Tibial artery (tissue), 4 donors: Measurements from ENCODE around the gene NHERF1.

Experiments
- DNase-seq, 2 donors: peaks; one replicate each; pipeline ENCODE4 v3.0.0-alpha.2; 2019
- H3K27ac ChIP-seq, 2 donors: fragments of 200-600 bp; sonication (generic) in 1 of 2; 1 replicate in 1 of 2; 2 replicates in 1 of 2; pipeline ENCODE4 v1.5.1; 2018 to 2019; ENCODE audit warnings: mild to moderate bottlenecking in 1 of 2
- H3K27me3 ChIP-seq, 2 donors: fragments of 200-600 bp; sonication (generic) in 1 of 2; one replicate each; pipeline versions ENCODE4 v1.5.1 to v1.6.0; 2016 to 2019
- H3K36me3 ChIP-seq, 3 donors: fragments of 200-600 bp; sonication (generic) in 2 of 3; one replicate each; pipeline ENCODE4 v1.5.1; 2016 to 2019; ENCODE audit warnings: mild to moderate bottlenecking in 2 of 3
- H3K4me1 ChIP-seq, 4 donors: fragments of 200-600 bp; sonication (generic) in 2 of 4; 1 replicate in 3 of 4; 2 replicates in 1 of 4; pipeline ENCODE4 v1.5.1; 2016 to 2019
- H3K4me3 ChIP-seq, 2 donors: fragments of 200-600 bp; sonication (generic) in 1 of 2; 1 replicate in 1 of 2; 2 replicates in 1 of 2; pipeline ENCODE4 v1.5.1; 2018 to 2019; ENCODE audit warnings: mild to moderate bottlenecking in 2 of 2
- H3K9me3 ChIP-seq, 3 donors: fragments of 200-600 bp; sonication (generic) in 1 of 3; one replicate each; pipeline ENCODE4 v1.5.1; 2016 to 2019
- CTCF ChIP-seq, 2 experiments: fragments of 200-600 bp in 1 of 2; fragments of 450-650 bp in 1 of 2; IDR thresholded peaks; one replicate each; pipeline ENCODE4 v1.5.1; 2017 to 2019; ENCODE audit warnings: antibody characterized with exemption in 2 of 2, mild to moderate bottlenecking in 1 of 2, moderate library complexity in 1 of 2
- intact Hi-C: fragments of 100-400 bp; cut with DNase I; formaldehyde crosslinking; loops from one replicate; pipeline ENCODE4 v1.15.0; 2023; ENCODE audit warnings: low total_unique reads

NHERF1 gene

GRCh38 chr17:74769266-74769855 lies 20.9 kb downstream of the NHERF1 start:
- Histone ChIP-seq H3K4me1 (peaks cover 0 to 24% (median 18%) of the 10 kb centered on the region in 4 donors), H3K36me3 (peaks cover 23 to 66% (median 34%) of the 10 kb centered on the region in 3 donors)

GRCh38 chr17:74769856-74770497 lies 21.5 kb downstream of the NHERF1 start:
- no peak for TF ChIP-seq CTCF (IDR thresholded peaks at IDR 0.05)
- no peak for DNase-seq
- intact Hi-C loops = loop anchor here (10.0 kb wide), 1 partner anchor 565 kb away; the partner anchor contains the start of gene RPL38

More at GRCh38 chr17:74769266-74769855, 20.9 kb downstream of the NHERF1 start:
- H3K27me3 ChIP-seq = no peaks in the 10 kb centered on the region
- intact Hi-C loops = no loop called here
- no peak for TF ChIP-seq CTCF (IDR thresholded peaks at IDR 0.05)
- H3K27ac ChIP-seq = peak overlapping the region; percentile 64 to 67
- no peak overlapping the region for H3K4me3 ChIP-seq
- no peaks in the 10 kb centered on the region for H3K9me3 ChIP-seq
- no peak for DNase-seq

GRCh38 chr17:74770498-74771318 lies 22.3 kb downstream of the NHERF1 start:
- no peaks in the 10 kb centered on the region for H3K9me3 ChIP-seq
- peak; percentile 61 to 71 for TF ChIP-seq CTCF (IDR thresholded peaks at IDR 0.05)
- H3K4me3 ChIP-seq = no peak overlapping the region
- intact Hi-C loops = loop anchor here (10.0 kb wide), 1 partner anchor 566 kb away; the partner anchor contains the start of gene RPL38
- H3K27ac ChIP-seq = no peak overlapping the region
- peaks cover 23 to 61% (median 34%) of the 10 kb centered on the region in 3 donors for H3K36me3 ChIP-seq
- H3K4me1 ChIP-seq = peaks cover 0 to 37% (median 29%) of the 10 kb centered on the region in 4 donors
- no peak for DNase-seq
- H3K27me3 ChIP-seq = no peaks in the 10 kb centered on the region

More at GRCh38 chr17:74769856-74770497, 21.5 kb downstream of the NHERF1 start:
- H3K4me3 ChIP-seq = no peak overlapping the region
- H3K36me3 ChIP-seq = peaks cover 23 to 63% (median 34%) of the 10 kb centered on the region in 3 donors
- no peaks in the 10 kb centered on the region for H3K27me3 ChIP-seq
- H3K4me1 ChIP-seq = peaks cover 0 to 30% (median 22%) of the 10 kb centered on the region in 4 donors
- no peaks in the 10 kb centered on the region for H3K9me3 ChIP-seq
- no peak overlapping the region for H3K27ac ChIP-seq

GRCh38 chr17:74771319-74771914 lies 23.0 kb downstream of the NHERF1 start:
- H3K27ac ChIP-seq = no peak overlapping the region
- H3K27me3 ChIP-seq = no peaks in the 10 kb centered on the region
- H3K36me3 ChIP-seq = peaks cover 23 to 58% (median 34%) of the 10 kb centered on the region in 3 donors
- no peak for TF ChIP-seq CTCF (IDR thresholded peaks at IDR 0.05)
- DNase-seq = no peak
- intact Hi-C loops = loop anchor here (10.0 kb wide), 1 partner anchor 567 kb away; the partner anchor contains the start of gene RPL38
- peaks cover 0 to 37% (median 29%) of the 10 kb centered on the region in 4 donors for H3K4me1 ChIP-seq
- H3K9me3 ChIP-seq = no peaks in the 10 kb centered on the region
- H3K4me3 ChIP-seq = no peak overlapping the region

DNA sequence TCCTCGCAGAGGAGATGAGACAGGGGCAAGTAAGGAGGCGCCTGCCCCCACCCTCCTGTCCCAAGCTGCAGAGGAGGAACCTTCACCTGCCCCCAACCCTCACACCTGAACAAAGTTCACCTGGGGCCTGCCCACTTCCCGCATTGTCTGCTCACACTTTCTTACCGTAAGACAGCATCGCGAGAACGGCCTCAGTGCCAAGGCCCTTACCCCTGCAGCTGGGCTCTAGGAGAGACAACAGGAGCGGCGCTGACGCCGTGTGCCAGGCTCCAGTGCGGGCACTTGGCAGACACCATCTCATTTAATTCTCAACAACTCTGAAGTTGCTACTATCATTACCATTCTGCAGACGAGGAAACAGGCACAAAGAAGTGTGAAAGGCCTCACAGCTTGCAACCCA lies 23.6 kb downstream of the NHERF1 start:
- intact Hi-C loops = loop anchor here (10.0 kb wide), 1 partner anchor 567 kb away; the partner anchor contains the start of gene RPL38
- Histone ChIP-seq H3K27ac (no peak overlapping the region), H3K9me3 (no peaks in the 10 kb centered on the region), H3K36me3 (peaks cover 23 to 58% (median 34%) of the 10 kb centered on the region in 3 donors), H3K4me1 (peaks cover 0 to 41% (median 34%) of the 10 kb centered on the region in 4 donors), H3K27me3 (no peaks in the 10 kb centered on the region), H3K4me3 (no peak overlapping the region)
- DNase-seq = no peak
- no peak for TF ChIP-seq CTCF (IDR thresholded peaks at IDR 0.05)
